OCI-LY3 (cell line): ENCODE measurements around the gene THSD7B.

Experiments used
- H2AFZ ChIP-seq: fragments of 200-600, 300-600 bp; shearing (Covaris generic); 2 replicates; pipeline ENCODE4 v1.6.0; 2014; ENCODE audit warnings: antibody characterized with exemption, low read depth, low read length
- H3K27ac ChIP-seq: fragments of 200-600, 300-600 bp; sonication (generic); 2 replicates; pipeline ENCODE4 v1.5.1; 2014; ENCODE audit warnings: mild to moderate bottlenecking, low read length, moderate library complexity, mixed read lengths
- H3K27me3 ChIP-seq: fragments of 200-600, 300-600 bp; sonication (generic); 2 replicates; pipeline ENCODE4 v1.6.1; 2014; ENCODE audit warnings: low read depth, low read length, mixed read lengths
- H3K36me3 ChIP-seq: fragments of 200-600, 300-600 bp; sonication (generic); replicated peaks from 2 replicates; pipeline ENCODE3; 2014; ENCODE audit warnings: low read depth, low read length, mixed read lengths
- H3K4me1 ChIP-seq: fragments of 300-600, 200-600 bp; sonication (generic); 2 replicates; pipeline ENCODE4 v1.6.1; 2014; ENCODE audit warnings: low read length, mixed read lengths
- H3K4me2 ChIP-seq: fragments of 200-600, 300-600 bp; sonication (generic); 2 replicates; pipeline ENCODE4 v1.6.1; 2014; ENCODE audit warnings: low read length, mixed read lengths
- H3K4me3 ChIP-seq: fragments of 300-600, 200-600 bp; sonication (generic); 2 replicates; pipeline ENCODE4 v1.5.1; 2014; ENCODE audit warnings: antibody characterized with exemption, mild to moderate bottlenecking, low read length, moderate library complexity
- H3K79me2 ChIP-seq: fragments of 300-600, 200-600 bp; shearing (Covaris generic); 2 replicates; pipeline ENCODE4 v1.6.1; 2014; ENCODE audit warnings: mild to moderate bottlenecking, low read length, mixed read lengths
- H3K9ac ChIP-seq: fragments of 300-600, 200-600 bp; shearing (Covaris generic); 2 replicates; pipeline ENCODE4 v1.6.0; 2014; ENCODE audit warnings: mild to moderate bottlenecking, low read length, moderate library complexity
- H3K9me3 ChIP-seq: fragments of 200-600, 300-600 bp; shearing (Covaris generic); 2 replicates; pipeline ENCODE4 v1.6.1; 2014; ENCODE audit warnings: low read length, mixed read lengths; ENCODE audit not compliant: insufficient read depth
- H4K20me1 ChIP-seq: fragments of 200-600, 300-600 bp; sonication (generic); 2 replicates; pipeline ENCODE4 v1.6.1; 2016; ENCODE audit warnings: low read length, mixed read lengths; ENCODE audit not compliant: insufficient read depth
- CTCF ChIP-seq: fragments of 200-600, 300-600 bp; sonication (generic); IDR thresholded peaks from 2 replicates; pipeline ENCODE4 v1.5.1; 2014; ENCODE audit warnings: antibody characterized with exemption, low read length, low read depth
- EZH2phosphoT487 ChIP-seq: fragments of 200-600 bp; shearing (Covaris generic); IDR thresholded peaks from 2 replicates; pipeline ENCODE4 v1.6.1; 2018; ENCODE audit warnings: antibody characterized with exemption, mixed run types, low read depth

Gene THSD7B

GRCh38 chr2:137508739-137509384 lies 743.5 kb downstream of the THSD7B start:
- Histone ChIP-seq H3K9ac (no peak overlapping the region), H2AFZ (no peak overlapping the region), H4K20me1 (no peaks in the 10 kb centered on the region), H3K27ac (no peak overlapping the region), H3K9me3 (no peaks in the 10 kb centered on the region), H3K36me3 (no peaks in the 10 kb centered on the region), H3K4me2 (no peak overlapping the region), H3K79me2 (no peaks in the 10 kb centered on the region), H3K4me1 (no peaks in the 10 kb centered on the region), H3K4me3 (no peak overlapping the region), H3K27me3 (no peaks in the 10 kb centered on the region)
- no peak for TF ChIP-seq CTCF

GRCh38 chr2:137511526-137511925 lies 746.2 kb downstream of the THSD7B start:
- H4K20me1 ChIP-seq: no peaks in the 10 kb centered on the region

GRCh38 chr2:137521653-137522619 lies 756.6 kb downstream of the THSD7B start:
- TF ChIP-seq CTCF (no peak), EZH2phosphoT487 (no peak)
- Histone ChIP-seq H3K79me2 (no peaks in the 10 kb centered on the region), H3K4me2 (no peak overlapping the region), H3K27ac (no peak overlapping the region), H3K36me3 (no peaks in the 10 kb centered on the region), H3K4me1 (no peaks in the 10 kb centered on the region), H3K4me3 (no peak overlapping the region), H4K20me1 (no peaks in the 10 kb centered on the region), H3K9me3 (no peaks in the 10 kb centered on the region), H3K9ac (no peak overlapping the region), H2AFZ (no peak overlapping the region), H3K27me3 (no peaks in the 10 kb centered on the region)

More at GRCh38 chr2:137511526-137511925, 746.2 kb downstream of the THSD7B start:
- Histone ChIP-seq H3K9me3 (no peaks in the 10 kb centered on the region), H3K4me3 (no peak overlapping the region), H3K27me3 (no peaks in the 10 kb centered on the region), H3K27ac (no peak overlapping the region), H3K4me1 (no peaks in the 10 kb centered on the region), H3K9ac (no peak overlapping the region), H3K36me3 (no peaks in the 10 kb centered on the region), H3K4me2 (no peak overlapping the region), H2AFZ (no peak overlapping the region), H3K79me2 (no peaks in the 10 kb centered on the region)
- TF ChIP-seq CTCF: no peak
- no peak for TF ChIP-seq EZH2phosphoT487

- Histone ChIP-seq H3K9ac (no peak overlapping the region), H3K27me3 (no peaks in the 10 kb centered on the region), H3K4me3 (no peak overlapping the region), H3K36me3 (no peaks in the 10 kb centered on the region), H3K9me3 (no peaks in the 10 kb centered on the region), H2AFZ (no peak overlapping the region), H3K4me1 (no peaks in the 10 kb centered on the region), H3K79me2 (no peaks in the 10 kb centered on the region), H3K4me2 (no peak overlapping the region), H3K27ac (no peak overlapping the region), H4K20me1 (no peaks in the 10 kb centered on the region)
- TF ChIP-seq EZH2phosphoT487: no peak
- no peak for TF ChIP-seq CTCF
These were observed 757.3 kb downstream of the THSD7B start for GRCh38 chr2:137522620-137523011.
